HEK293 (cell line): Measurements from ENCODE around the gene BMPR1A.

Source experiments
- KLF8 ChIP-seq: fragments of 450-650 bp; formaldehyde crosslinking; IDR thresholded peaks from 2 replicates; pipeline ENCODE4 v1.5.1; 2016; ENCODE audit warnings: missing biosample characterization, missing genetic modification characterization
- RBAK ChIP-seq: fragments of 450-650 bp; formaldehyde crosslinking; IDR thresholded peaks from 2 replicates; pipeline ENCODE4 v1.5.1; 2016; ENCODE audit warnings: missing biosample characterization, missing genetic modification characterization
- SP2 ChIP-seq: fragments of 450-650 bp; formaldehyde crosslinking; IDR thresholded peaks from 2 replicates; pipeline ENCODE4 v1.5.1; 2016; ENCODE audit warnings: missing biosample characterization, missing genetic modification characterization
- YY1 ChIP-seq: fragments of 450-650 bp; formaldehyde crosslinking; IDR thresholded peaks from 2 replicates; pipeline ENCODE4 v1.5.1; 2018; ENCODE audit warnings: missing biosample characterization, missing genetic modification characterization
- ZBTB1 ChIP-seq: fragments of 450-650 bp; formaldehyde crosslinking; IDR thresholded peaks from 2 replicates; pipeline ENCODE4 v1.5.1; 2016; ENCODE audit warnings: missing biosample characterization, missing genetic modification characterization
- ZFHX2 ChIP-seq: fragments of 450-650 bp; formaldehyde crosslinking; conservative IDR thresholded peaks from 2 replicates; pipeline ENCODE4 v1.5.1; 2016; ENCODE audit warnings: missing biosample characterization, missing genetic modification characterization
- ZFP41 ChIP-seq: fragments of 450-650 bp; formaldehyde crosslinking; IDR thresholded peaks from 2 replicates; pipeline ENCODE4 v1.5.1; 2016; ENCODE audit warnings: missing biosample characterization, missing genetic modification characterization, borderline replicate concordance
- ZFP69B ChIP-seq: fragments of 450-650 bp; formaldehyde crosslinking; IDR thresholded peaks from 2 replicates; pipeline ENCODE4 v1.5.1; 2016; ENCODE audit warnings: missing biosample characterization, missing genetic modification characterization
- ZNF133 ChIP-seq: fragments of 450-650 bp; formaldehyde crosslinking; IDR thresholded peaks from 2 replicates; pipeline ENCODE4 v1.5.1; 2016; ENCODE audit warnings: missing biosample characterization, missing genetic modification characterization
- ZNF146 ChIP-seq: fragments of 450-650 bp; formaldehyde crosslinking; IDR thresholded peaks from 2 replicates; pipeline ENCODE4 v1.5.1; 2016; ENCODE audit warnings: missing biosample characterization, missing genetic modification characterization
- ZNF239 ChIP-seq: fragments of 450-650 bp; formaldehyde crosslinking; IDR thresholded peaks from 2 replicates; pipeline ENCODE4 v1.5.1; 2016; ENCODE audit warnings: missing biosample characterization, missing genetic modification characterization
- ZNF311 ChIP-seq: fragments of 450-650 bp; formaldehyde crosslinking; IDR thresholded peaks from 2 replicates; pipeline ENCODE4 v1.5.1; 2017; ENCODE audit warnings: missing biosample characterization, missing genetic modification characterization, borderline replicate concordance
- ZNF416 ChIP-seq: fragments of 450-650 bp; formaldehyde crosslinking; IDR thresholded peaks from 2 replicates; pipeline ENCODE4 v1.5.1; 2016; ENCODE audit warnings: missing biosample characterization, missing genetic modification characterization
- ZNF544 ChIP-seq: fragments of 450-650 bp; formaldehyde crosslinking; IDR thresholded peaks from 2 replicates; pipeline ENCODE4 v1.5.0; 2017; ENCODE audit warnings: missing biosample characterization, missing genetic modification characterization
- ZNF571 ChIP-seq: fragments of 450-650 bp; formaldehyde crosslinking; IDR thresholded peaks from 2 replicates; pipeline ENCODE4 v1.5.0; 2017; ENCODE audit warnings: missing biosample characterization, missing genetic modification characterization
- ZNF664 ChIP-seq: fragments of 450-650 bp; formaldehyde crosslinking; IDR thresholded peaks from 2 replicates; pipeline ENCODE4 v1.5.1; 2016; ENCODE audit warnings: missing biosample characterization, missing genetic modification characterization
- ZNF76 ChIP-seq: fragments of 450-650 bp; formaldehyde crosslinking; IDR thresholded peaks from 2 replicates; pipeline ENCODE4; 2016; ENCODE audit warnings: low read depth, missing biosample characterization, missing genetic modification characterization, borderline replicate concordance
- ZNF843 ChIP-seq: fragments of 450-650 bp; formaldehyde crosslinking; IDR thresholded peaks from 2 replicates; pipeline ENCODE4 v1.5.1; 2016; ENCODE audit warnings: missing biosample characterization, missing genetic modification characterization
- TF ChIP-seq, protein P1 (sequence below): fragments of 450-650 bp; formaldehyde crosslinking; IDR thresholded peaks from 2 replicates; pipeline ENCODE4 v1.5.1; 2016; ENCODE audit warnings: missing biosample characterization, missing genetic modification characterization
- TF ChIP-seq, protein P2 (sequence below): fragments of 450-650 bp; formaldehyde crosslinking; IDR thresholded peaks from 2 replicates; pipeline ENCODE4; 2016; ENCODE audit warnings: missing biosample characterization, missing genetic modification characterization
- TF ChIP-seq, protein P3 (sequence below): fragments of 450-650 bp; formaldehyde crosslinking; IDR thresholded peaks from 2 replicates; pipeline ENCODE4 v1.5.1; 2016; ENCODE audit warnings: missing biosample characterization, missing genetic modification characterization
- TF ChIP-seq, protein P4 (sequence below): fragments of 450-650 bp; IDR thresholded peaks from 2 replicates; pipeline ENCODE4 v1.5.1; 2018; ENCODE audit warnings: missing biosample characterization, missing genetic modification characterization
- TF ChIP-seq, protein P5 (sequence below): fragments of 450-650 bp; formaldehyde crosslinking; IDR thresholded peaks from 2 replicates; pipeline ENCODE4 v1.5.1; 2016; ENCODE audit warnings: missing biosample characterization, missing genetic modification characterization
- TF ChIP-seq, protein P6 (sequence below): fragments of 450-650 bp; formaldehyde crosslinking; IDR thresholded peaks from 2 replicates; pipeline ENCODE4 v1.5.1; 2016; ENCODE audit warnings: missing biosample characterization, missing genetic modification characterization, borderline replicate concordance
- TF ChIP-seq, protein P7 (sequence below): fragments of 450-650 bp; formaldehyde crosslinking; IDR thresholded peaks from 2 replicates; pipeline ENCODE4 v1.5.1; 2017; ENCODE audit warnings: missing biosample characterization, missing genetic modification characterization

The BMPR1A gene

DNA sequence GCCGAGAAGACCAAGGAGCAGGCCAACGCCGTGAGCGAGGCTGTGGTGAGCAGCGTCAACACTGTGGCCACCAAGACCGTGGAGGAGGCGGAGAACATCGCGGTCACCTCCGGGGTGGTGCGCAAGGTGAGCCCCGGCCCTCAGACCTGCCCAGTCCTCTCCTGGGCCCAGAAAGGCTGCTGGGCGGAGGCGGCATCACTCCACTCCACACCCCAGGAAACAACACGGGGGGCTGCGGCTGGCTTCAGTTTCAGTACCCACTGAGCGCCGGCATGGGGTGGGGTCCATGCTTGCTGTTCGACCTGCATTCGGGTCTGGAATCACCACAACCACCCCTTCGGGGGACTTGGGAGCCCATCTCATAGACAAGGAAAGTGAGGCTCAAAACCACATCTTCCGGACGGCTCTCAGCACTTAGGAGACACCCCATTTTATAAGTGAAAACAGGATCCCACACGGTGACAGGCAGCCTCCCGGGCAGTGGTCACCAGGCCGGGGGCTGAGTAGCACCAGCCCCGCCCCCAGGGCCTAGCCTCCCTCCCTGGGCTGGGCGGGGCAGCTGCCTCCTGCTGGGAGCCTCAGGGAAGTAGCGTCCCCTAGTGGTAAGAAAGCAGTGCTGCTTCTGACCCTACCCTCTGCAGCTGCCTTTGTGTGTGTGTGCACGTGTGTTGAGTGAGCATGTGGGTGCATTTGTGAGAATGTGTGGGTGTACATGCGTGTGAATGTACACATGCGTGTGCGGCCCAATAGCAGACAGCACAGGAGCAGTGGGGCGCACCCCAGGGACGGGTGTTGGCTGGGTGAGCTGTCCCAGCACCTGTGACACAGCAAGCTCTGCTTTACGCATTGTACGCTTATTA lies 203.8 kb downstream of the BMPR1A start (continued):
- TF ChIP-seq, protein P1, sequence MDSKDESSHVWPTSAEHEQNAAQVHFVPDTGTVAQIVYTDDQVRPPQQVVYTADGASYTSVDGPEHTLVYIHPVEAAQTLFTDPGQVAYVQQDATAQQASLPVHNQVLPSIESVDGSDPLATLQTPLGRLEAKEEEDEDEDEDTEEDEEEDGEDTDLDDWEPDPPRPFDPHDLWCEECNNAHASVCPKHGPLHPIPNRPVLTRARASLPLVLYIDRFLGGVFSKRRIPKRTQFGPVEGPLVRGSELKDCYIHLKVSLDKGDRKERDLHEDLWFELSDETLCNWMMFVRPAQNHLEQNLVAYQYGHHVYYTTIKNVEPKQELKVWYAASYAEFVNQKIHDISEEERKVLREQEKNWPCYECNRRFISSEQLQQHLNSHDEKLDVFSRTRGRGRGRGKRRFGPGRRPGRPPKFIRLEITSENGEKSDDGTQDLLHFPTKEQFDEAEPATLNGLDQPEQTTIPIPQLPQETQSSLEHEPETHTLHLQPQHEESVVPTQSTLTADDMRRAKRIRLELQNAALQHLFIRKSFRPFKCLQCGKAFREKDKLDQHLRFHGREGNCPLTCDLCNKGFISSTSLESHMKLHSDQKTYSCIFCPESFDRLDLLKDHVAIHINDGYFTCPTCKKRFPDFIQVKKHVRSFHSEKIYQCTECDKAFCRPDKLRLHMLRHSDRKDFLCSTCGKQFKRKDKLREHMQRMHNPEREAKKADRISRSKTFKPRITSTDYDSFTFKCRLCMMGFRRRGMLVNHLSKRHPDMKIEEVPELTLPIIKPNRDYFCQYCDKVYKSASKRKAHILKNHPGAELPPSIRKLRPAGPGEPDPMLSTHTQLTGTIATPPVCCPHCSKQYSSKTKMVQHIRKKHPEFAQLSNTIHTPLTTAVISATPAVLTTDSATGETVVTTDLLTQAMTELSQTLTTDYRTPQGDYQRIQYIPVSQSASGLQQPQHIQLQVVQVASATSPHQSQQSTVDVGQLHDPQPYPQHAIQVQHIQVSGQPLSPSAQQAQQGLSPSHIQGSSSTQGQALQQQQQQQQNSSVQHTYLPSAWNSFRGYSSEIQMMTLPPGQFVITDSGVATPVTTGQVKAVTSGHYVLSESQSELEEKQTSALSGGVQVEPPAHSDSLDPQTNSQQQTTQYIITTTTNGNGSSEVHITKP (tag by site-specific recombination), result no peak
- no peak for TF ChIP-seq ZNF133 (tag by site-specific recombination)
- no peak for TF ChIP-seq ZNF664 (tag by site-specific recombination)
- TF ChIP-seq, protein P2, sequence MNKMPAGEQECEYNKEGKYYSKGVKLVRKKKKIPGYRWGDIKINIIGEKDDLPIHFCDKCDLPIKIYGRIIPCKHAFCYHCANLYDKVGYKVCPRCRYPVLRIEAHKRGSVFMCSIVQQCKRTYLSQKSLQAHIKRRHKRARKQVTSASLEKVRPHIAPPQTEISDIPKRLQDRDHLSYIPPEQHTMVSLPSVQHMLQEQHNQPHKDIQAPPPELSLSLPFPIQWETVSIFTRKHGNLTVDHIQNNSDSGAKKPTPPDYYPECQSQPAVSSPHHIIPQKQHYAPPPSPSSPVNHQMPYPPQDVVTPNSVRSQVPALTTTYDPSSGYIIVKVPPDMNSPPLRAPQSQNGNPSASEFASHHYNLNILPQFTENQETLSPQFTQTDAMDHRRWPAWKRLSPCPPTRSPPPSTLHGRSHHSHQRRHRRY (tag by site-specific recombination), result no peak
- TF ChIP-seq, protein P3, sequence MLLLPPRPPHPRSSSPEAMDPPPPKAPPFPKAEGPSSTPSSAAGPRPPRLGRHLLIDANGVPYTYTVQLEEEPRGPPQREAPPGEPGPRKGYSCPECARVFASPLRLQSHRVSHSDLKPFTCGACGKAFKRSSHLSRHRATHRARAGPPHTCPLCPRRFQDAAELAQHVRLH (tag by site-specific recombination), result peak; percentile 83; the same call in 1 of the 2 replicates
- TF ChIP-seq ZFP41 (tag by site-specific recombination), result no peak
- TF ChIP-seq, protein P4, sequence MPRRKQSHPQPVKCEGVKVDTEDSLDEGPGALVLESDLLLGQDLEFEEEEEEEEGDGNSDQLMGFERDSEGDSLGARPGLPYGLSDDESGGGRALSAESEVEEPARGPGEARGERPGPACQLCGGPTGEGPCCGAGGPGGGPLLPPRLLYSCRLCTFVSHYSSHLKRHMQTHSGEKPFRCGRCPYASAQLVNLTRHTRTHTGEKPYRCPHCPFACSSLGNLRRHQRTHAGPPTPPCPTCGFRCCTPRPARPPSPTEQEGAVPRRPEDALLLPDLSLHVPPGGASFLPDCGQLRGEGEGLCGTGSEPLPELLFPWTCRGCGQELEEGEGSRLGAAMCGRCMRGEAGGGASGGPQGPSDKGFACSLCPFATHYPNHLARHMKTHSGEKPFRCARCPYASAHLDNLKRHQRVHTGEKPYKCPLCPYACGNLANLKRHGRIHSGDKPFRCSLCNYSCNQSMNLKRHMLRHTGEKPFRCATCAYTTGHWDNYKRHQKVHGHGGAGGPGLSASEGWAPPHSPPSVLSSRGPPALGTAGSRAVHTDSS, result no peak
- TF ChIP-seq, protein P5, sequence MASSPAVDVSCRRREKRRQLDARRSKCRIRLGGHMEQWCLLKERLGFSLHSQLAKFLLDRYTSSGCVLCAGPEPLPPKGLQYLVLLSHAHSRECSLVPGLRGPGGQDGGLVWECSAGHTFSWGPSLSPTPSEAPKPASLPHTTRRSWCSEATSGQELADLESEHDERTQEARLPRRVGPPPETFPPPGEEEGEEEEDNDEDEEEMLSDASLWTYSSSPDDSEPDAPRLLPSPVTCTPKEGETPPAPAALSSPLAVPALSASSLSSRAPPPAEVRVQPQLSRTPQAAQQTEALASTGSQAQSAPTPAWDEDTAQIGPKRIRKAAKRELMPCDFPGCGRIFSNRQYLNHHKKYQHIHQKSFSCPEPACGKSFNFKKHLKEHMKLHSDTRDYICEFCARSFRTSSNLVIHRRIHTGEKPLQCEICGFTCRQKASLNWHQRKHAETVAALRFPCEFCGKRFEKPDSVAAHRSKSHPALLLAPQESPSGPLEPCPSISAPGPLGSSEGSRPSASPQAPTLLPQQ, result no peak
- no peak for TF ChIP-seq ZNF544 (tag by site-specific recombination)
- TF ChIP-seq, protein P6, sequence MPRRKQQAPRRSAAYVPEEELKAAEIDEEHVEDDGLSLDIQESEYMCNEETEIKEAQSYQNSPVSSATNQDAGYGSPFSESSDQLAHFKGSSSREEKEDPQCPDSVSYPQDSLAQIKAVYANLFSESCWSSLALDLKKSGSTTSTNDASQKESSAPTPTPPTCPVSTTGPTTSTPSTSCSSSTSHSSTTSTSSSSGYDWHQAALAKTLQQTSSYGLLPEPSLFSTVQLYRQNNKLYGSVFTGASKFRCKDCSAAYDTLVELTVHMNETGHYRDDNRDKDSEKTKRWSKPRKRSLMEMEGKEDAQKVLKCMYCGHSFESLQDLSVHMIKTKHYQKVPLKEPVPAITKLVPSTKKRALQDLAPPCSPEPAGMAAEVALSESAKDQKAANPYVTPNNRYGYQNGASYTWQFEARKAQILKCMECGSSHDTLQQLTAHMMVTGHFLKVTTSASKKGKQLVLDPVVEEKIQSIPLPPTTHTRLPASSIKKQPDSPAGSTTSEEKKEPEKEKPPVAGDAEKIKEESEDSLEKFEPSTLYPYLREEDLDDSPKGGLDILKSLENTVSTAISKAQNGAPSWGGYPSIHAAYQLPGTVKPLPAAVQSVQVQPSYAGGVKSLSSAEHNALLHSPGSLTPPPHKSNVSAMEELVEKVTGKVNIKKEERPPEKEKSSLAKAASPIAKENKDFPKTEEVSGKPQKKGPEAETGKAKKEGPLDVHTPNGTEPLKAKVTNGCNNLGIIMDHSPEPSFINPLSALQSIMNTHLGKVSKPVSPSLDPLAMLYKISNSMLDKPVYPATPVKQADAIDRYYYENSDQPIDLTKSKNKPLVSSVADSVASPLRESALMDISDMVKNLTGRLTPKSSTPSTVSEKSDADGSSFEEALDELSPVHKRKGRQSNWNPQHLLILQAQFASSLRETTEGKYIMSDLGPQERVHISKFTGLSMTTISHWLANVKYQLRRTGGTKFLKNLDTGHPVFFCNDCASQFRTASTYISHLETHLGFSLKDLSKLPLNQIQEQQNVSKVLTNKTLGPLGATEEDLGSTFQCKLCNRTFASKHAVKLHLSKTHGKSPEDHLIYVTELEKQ (tag by site-specific recombination), result no peak
- TF ChIP-seq ZNF843 (tag by site-specific recombination), result no peak
- TF ChIP-seq, protein P7, sequence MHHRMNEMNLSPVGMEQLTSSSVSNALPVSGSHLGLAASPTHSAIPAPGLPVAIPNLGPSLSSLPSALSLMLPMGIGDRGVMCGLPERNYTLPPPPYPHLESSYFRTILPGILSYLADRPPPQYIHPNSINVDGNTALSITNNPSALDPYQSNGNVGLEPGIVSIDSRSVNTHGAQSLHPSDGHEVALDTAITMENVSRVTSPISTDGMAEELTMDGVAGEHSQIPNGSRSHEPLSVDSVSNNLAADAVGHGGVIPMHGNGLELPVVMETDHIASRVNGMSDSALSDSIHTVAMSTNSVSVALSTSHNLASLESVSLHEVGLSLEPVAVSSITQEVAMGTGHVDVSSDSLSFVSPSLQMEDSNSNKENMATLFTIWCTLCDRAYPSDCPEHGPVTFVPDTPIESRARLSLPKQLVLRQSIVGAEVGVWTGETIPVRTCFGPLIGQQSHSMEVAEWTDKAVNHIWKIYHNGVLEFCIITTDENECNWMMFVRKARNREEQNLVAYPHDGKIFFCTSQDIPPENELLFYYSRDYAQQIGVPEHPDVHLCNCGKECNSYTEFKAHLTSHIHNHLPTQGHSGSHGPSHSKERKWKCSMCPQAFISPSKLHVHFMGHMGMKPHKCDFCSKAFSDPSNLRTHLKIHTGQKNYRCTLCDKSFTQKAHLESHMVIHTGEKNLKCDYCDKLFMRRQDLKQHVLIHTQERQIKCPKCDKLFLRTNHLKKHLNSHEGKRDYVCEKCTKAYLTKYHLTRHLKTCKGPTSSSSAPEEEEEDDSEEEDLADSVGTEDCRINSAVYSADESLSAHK (tag by site-specific recombination), result no peak
- TF ChIP-seq SP2 (tag by site-specific recombination), result peak; percentile 47
- no peak for TF ChIP-seq ZBTB1 (tag by site-specific recombination)
- TF ChIP-seq RBAK, result no peak
- peak; percentile 40; the same call in 1 of the 2 replicates for TF ChIP-seq KLF8 (tag by site-specific recombination)
- TF ChIP-seq ZNF76 (tag by site-specific recombination), result no peak
- TF ChIP-seq ZNF416, result no peak
- no peak for TF ChIP-seq YY1 (tag by site-specific recombination)
- TF ChIP-seq ZNF571 (tag by site-specific recombination), result no peak
- no peak for TF ChIP-seq ZNF146 (tag by site-specific recombination)
- no peak for TF ChIP-seq ZFP69B (tag by site-specific recombination)
- no peak for TF ChIP-seq ZNF311 (tag by site-specific recombination)
- peak; percentile 67; the same call in 1 of the 2 replicates for TF ChIP-seq ZFHX2 (tag by site-specific recombination)
- no peak for TF ChIP-seq ZNF239 (tag by site-specific recombination)
